Fibroblast of peridontal ligament (primary cell): ENCODE measurements around the gene NSF.

Experiments
- DNase-seq: peaks from one replicate; pipeline ENCODE4 v3.0.0-alpha.2; 2010; ENCODE audit errors: extremely low read depth

Gene NSF

GRCh38 chr17:46796956-46797530 is 206.6 kb downstream of the NSF start:
- DNase-seq = no peak

GRCh38 chr17:46800573-46800972 is 210.1 kb downstream of the NSF start:
- DNase-seq = no peak

- DNase-seq = no peak
Observed at GRCh38 chr17:46802800-46803199, 212.3 kb downstream of the NSF start.

GRCh38 chr17:46803544-46803943 is 213.1 kb downstream of the NSF start:
- DNase-seq = no peak

- DNase-seq = no peak
Observed at GRCh38 chr17:46805771-46806170, 215.3 kb downstream of the NSF start.
